Activated T-cell treated with anti-CD3 and anti-CD28 coated beads for 4 hours (primary cell): Measurements from ENCODE around the gene CPN2.
A peak's percentile ranks its signal among the peaks of the same experiment; 100 is the strongest.

Experiments
- DNase-seq: peaks from one replicate; pipeline ENCODE4 v3.0.0-alpha.2; 2020

CPN2 gene

DNA sequence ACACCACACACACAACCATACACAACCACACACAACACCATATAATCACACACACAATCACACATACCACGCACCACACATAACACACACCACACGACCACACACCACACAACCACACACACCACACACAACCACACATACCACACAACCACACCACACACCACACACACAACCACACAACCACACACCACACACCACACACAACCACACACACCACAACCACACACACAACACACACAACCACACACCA lies 24.2 kb downstream of the CPN2 start:
- DNase-seq = no peak

DNA sequence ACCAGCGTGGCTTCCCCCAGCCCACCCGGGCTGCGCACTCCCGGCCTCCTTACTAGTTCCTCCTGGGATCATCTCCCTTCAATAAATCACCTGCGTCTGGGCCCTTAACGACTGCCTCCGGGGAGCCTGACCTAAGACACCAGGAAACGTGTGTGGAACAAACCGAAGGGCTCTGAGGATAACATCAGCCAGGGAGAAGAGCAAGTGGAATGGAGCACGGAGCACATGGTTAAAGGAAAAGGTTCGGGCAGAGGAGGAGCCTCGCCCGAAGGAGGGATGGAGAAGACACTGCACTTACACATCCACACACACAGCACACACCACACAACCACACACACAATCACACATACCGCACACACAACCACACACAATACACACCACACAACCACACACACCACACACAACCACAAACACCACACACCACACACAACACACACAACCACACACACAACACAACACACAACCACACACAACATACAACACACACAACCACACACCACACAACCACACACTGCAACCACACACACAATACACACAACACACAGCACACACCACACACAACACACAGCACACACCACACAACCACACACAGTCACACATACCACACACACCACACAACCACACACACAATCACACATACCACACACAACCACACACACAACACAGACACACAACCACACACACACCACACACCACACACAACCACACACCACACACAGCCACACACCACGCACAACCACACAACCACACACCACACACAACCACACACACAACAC lies 24.7 kb downstream of the CPN2 start:
- DNase-seq = no peak

DNA sequence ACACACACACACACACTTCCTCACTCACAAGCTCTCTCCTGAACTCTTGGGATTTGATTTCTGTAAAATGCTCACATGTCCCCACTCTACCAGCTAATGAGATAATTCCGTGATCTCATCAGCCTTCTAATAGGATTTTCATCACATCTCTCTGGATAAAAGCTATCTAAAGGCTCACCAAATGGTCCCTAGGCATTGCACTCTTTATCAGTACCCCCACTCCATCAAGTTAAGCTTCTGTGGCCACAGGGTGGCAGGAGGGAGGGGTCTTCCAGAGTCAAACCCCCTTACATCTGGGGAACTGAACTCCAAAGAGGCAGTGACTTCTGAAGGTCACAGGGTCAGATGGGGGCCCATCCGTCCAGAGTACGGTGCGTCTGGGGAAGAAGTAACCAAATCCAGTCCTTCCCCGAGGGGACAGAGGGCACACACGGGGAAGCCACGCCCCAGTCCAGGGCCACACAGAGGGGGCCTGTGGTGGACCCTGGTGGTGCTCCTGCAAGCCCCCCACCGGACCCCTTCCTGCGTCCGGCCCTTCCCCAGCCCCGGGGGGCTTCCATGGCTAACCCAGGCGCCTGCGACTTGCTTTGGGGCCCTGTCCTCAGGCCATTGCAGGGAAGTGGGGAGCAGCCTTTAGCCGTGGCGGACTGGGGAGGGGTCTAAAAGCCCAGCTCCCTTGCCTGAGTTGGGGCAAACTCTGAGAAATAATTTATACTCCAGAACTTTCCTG lies 25.5 kb downstream of the CPN2 start:
- no peak for DNase-seq

DNA sequence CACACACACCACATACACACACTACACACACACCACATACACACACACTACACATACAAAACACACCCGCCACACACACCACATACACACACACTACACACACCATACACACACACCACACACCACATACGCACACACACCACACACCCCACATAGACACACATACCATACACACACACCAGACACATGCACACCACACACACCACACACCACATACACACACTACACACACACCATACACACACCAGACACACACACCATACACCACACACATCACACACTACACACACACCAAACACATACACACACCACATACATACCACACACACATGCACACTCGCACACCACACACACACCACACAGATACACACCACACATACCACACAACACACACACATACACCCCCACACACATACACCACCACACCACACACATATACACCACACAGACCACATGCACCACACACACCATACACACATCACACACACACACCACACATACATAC lies 26.3 kb downstream of the CPN2 start:
- DNase-seq = no peak

DNA sequence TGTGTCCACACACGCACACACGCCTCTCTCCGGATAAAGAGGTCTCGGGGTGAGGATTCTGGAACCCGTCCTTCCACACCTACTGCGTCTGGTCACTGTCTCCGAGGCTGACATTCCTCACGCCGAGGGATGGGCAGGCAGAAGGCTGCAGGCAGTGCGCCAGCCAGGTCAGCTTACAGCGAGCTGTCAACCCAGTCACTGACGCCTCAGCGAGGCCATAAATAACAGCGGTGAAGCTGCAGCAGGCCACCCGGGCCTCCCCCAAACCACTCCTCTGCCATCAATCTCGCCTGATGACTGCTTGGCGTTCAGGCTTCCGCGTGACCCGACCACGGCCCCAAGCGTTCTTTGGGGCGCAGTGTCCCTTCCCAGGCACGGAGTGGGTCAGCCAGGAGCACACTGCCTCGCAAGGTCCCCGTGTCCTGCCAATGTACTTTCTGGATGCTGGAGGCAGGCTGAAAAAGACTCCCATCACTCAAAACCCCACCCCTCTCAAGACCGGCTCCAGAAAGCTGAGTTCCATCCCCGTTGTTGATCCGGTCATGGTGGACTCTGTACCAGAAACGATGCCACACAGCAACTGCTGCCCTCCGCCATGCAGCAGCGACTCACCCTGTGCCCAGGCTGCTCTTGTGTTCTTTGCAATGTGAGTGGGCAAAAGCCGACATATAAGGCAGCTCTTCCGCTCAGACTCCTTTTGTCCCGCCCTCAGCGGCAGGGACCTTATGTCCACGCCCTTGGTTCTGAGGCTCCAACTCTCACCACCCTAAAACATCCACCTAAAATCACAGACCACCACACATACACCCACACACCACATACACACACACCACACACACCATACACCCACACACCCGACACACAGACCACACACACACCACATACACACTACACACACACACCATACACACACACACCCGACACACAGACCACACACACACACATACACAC lies 27.1 kb downstream of the CPN2 start:
- DNase-seq = peak; percentile 25

GRCh38 chr3:194322678-194323211 lies 28.4 kb downstream of the CPN2 start:
- DNase-seq = no peak

DNA sequence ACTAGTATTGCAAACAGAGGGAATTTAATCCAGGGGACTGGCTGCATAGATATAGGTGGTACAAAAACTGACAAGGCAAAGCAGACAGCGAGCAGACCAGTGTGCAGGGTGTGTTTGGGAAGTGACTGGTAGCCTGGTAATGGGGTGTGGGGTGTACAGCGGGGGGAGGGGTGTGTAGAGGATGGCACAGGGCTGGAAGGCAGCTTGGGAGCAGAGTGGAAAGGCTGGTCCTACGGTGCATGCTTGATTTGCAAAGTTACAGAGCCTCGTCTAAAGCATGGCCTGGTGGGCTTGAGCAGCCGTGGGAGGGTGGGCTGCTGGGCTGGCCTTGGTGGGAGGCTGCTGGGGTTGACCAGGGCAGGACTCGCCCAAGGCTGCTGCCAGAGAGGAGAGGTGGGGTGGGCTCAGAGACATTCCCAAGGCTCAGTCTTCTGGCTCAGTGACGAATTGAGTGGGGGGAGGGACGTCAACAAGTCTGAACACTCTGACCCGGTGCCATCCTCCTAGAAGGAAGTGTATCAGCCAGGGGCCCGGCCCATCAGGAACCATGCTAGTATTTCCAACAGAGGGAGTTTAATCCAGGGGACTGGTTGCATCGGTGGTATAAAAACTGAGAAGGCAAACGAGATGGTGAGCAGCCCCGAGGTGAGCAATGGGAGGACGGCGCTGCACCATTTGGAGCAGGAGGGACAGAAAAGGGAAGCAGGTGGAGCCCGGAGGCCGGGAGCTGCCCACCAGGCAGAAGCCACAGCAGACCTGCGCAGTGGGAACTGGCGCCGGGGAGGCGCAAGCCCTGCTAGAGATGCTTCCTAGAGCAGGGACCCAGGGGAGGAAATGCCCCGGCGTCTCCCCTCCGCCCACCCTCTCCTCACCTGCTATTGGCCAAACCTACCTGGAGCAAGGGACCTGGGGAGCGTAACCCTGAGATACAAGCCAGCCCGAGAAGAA lies 29.2 kb downstream of the CPN2 start:
- no peak for DNase-seq

DNA sequence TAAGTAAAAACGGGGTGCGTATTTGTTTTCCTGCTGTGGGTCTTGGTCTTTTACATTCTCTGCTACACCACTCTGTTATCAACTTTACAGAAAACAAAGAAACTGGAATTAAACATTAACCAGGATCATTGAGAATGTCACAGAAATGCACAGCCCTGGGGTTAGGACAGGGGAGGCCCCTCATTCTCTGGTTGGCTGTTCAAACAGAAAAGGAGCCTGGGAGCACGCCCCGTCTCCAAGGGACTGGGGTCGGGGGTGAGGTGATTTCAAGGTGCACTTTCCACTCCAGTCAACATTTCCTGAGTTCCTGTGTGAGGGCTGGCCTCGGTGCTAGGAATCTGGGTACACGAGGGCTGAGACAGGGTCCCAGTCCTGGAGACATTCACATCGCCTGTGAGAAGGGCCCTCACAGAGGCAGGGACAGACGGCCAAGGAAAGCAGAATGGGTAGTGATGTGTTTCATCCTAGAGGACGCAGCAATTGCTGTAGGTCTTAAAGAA lies 30.3 kb downstream of the CPN2 start:
- no peak for DNase-seq

GRCh38 chr3:194320100-194320499 lies 31.0 kb downstream of the CPN2 start:
- no peak for DNase-seq

- DNase-seq = no peak
These were observed 32.5 kb downstream of the CPN2 start for GRCh38 chr3:194318511-194319161.

GRCh38 chr3:194316918-194317317 lies 34.2 kb downstream of the CPN2 start:
- DNase-seq = no peak

DNA sequence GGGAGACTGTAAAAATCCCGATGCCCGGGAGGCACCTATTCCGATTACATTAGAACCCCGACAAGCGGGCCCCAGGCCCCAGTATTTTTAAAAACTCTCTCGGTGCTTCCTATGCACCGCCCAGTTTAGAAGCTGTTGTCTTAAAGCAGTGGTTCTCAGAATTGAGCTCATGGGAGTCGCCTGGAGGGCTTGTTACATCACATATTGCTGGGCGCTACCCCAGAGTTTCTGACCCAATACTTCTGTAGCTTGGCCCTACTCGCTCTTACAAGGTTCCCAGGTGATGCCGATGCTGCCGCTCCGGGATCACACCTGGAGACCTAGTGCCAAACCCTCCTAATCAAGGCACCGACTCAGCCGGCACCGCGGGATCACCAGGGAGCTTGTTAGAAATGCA lies 35.2 kb downstream of the CPN2 start:
- DNase-seq = no peak

DNA sequence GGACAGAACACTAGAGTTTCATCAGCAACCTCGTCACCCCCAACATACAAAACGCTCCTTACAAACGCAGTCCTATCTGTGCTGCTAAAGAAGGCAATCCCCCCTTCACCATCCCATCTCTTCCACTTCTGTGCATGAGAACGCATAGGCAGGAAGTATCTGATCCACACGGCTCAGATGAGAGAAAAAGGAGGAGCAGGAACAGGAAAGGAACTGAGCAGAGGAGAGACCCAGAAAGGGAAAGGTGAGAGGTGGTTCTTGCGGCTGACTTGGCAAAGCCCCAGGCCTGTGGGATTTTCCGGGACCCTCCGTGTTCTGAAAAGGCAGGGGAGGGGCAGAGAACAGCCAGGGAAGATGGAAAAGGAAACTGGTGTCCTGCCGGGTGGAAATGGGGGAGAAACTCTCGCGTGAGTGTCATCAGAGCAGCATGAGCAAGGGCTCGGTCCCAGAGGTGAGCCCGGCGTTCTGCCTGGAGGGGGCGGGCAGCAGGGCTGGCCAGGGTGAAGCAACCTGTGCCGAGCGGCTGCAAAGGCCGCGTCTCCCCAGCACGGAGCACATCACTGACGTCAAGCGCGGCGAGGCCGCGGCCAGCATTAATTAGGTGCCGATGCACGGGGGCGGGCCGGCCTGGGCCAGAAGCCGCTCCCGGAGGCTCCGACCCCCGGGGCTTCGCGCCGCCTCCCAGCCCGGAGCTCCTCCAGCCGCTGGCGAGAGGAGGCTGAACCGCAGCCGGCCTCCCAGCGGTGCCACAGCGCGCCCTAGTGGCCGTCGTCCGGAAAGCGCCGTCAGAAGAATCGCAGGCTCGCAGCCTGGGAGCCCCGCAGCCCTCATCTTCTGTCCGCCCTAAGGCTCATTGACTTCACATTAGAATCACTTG lies 35.8 kb downstream of the CPN2 start:
- DNase-seq = peak; percentile 81

GRCh38 chr3:194314388-194315068 lies 36.6 kb downstream of the CPN2 start:
- DNase-seq = no peak

DNA sequence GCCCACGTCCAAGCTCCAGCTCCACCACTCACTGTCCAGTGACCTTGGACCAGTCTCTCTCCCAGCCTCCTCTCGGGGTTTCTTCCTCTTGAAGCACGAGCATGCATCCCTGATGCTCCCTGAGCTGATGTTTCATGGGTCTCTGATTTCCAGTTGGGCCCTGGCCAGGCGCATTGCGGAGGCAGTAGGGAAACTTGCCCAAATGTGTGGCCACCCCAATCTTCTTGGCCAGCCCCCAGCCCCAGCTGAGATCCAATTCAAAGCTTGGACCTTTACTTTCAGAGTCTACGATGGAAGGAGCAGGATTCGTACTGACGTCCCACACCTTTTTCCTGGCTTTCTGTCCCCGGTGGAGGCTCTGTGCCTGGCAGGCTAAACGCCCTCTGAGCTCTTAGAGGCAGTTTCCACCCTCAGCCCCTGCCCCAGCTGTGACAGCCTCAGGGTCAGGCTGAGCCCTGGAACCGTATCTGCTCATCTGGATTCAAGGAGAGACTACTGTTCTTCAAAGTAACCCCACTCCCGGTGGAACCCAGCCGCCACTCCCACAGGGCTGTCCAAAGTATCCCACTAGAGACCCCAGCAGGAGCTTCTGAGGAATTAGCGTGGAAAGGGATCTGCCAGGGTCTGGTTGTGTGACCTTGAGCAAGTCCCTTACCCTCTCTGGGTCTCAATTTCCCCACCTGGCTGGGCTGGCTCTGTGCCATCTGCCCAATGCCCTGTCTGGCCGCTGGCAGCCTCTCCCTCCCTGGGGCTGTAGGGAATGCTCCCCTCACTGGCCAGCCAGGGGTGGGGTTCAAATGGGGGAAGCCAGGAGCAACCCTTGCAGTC lies 37.4 kb downstream of the CPN2 start:
- DNase-seq = no peak

GRCh38 chr3:194312743-194313281 lies 38.3 kb downstream of the CPN2 start:
- DNase-seq = no peak

DNA sequence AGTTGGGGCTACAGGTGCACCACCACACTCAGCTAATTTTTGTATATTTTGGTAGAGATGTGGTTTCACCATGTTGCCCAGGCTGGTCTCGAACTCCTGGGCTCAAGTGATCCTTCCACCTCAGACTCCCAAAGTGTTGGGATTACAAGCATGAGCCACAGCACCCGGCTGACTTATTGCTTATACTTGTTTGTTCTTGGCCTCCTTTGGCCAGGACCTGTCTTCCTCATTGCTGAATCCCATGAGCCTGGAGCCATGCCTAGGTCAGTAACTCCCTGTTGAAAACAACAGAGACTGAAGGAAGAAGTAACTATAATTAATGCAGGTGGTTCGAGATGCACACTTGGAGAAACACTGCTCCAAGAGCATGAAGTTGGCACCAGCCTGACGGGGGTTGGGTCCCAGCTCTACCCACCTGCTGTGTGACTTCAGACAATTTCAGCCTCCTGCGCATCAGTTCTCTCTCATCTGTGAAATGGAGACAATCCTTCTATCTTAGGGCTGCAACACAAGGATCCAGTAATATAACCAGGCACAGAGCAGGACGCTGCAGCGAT lies 38.9 kb downstream of the CPN2 start:
- DNase-seq = no peak

DNA sequence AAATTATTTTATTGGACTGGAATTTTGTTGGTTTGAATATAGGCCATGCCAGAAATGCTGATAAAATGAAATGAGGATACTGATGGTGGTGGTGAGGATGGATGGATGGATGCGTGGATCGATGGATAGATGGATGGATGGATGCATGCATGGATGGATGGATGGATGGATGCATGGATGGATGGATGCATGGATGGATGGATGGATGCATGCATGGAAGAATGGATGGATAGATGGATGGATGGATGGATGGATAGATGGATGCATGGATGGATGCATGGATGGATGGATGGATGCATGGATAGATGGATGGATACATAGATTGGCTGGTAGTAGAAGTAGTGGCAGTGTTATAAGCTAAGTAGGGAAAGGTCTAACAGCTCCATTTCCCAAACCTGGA lies 40.1 kb downstream of the CPN2 start:
- no peak for DNase-seq
